Measurements from ENCODE around the gene NACC2.

DNA sequence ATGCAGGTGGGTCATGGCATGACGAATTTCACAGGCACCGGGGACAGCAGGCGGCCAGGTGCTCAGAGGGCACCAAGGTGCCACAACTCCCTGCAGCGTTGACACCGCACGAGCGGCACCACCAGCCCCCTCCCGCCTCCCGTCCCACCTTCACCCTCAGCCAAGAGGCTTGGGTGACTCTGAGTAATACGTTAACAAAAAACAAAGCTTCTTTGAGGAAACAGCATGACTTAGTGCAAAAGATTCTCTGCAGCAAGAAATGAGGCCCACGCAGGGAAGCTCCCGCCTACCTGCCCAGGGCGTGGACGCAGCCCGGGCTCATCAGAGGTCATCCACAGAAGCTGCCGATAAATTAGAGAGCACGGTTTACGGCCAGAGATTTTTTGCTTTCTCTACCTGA, 19.5 kb upstream of the NACC2 start:
- TF ChIP-seq, protein P1, sequence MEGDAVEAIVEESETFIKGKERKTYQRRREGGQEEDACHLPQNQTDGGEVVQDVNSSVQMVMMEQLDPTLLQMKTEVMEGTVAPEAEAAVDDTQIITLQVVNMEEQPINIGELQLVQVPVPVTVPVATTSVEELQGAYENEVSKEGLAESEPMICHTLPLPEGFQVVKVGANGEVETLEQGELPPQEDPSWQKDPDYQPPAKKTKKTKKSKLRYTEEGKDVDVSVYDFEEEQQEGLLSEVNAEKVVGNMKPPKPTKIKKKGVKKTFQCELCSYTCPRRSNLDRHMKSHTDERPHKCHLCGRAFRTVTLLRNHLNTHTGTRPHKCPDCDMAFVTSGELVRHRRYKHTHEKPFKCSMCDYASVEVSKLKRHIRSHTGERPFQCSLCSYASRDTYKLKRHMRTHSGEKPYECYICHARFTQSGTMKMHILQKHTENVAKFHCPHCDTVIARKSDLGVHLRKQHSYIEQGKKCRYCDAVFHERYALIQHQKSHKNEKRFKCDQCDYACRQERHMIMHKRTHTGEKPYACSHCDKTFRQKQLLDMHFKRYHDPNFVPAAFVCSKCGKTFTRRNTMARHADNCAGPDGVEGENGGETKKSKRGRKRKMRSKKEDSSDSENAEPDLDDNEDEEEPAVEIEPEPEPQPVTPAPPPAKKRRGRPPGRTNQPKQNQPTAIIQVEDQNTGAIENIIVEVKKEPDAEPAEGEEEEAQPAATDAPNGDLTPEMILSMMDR (IDR thresholded peaks at IDR 0.05), result no peak
- TF ChIP-seq POLR2AphosphoS5 (IDR thresholded peaks at IDR 0.05; ENCODE audit: low read depth, low read length), result no peak
- no peak for TF ChIP-seq TCF7L2 (IDR thresholded peaks at IDR 0.05; ENCODE audit: low read depth, low read length)
